ENCODE data around the gene MRPL34. TPM values are rescaled to one million over a fixed set of nuclear protein-coding genes. Genes with fewer than 3 reads are reported as not detected.
A peak's percentile ranks its signal among the peaks of the same experiment; 100 is the strongest.

Gene MRPL34
- total RNA-seq, 4 donors from 2014 or later: 91.1 to 97.2 (median 92.8) TPM

DNA sequence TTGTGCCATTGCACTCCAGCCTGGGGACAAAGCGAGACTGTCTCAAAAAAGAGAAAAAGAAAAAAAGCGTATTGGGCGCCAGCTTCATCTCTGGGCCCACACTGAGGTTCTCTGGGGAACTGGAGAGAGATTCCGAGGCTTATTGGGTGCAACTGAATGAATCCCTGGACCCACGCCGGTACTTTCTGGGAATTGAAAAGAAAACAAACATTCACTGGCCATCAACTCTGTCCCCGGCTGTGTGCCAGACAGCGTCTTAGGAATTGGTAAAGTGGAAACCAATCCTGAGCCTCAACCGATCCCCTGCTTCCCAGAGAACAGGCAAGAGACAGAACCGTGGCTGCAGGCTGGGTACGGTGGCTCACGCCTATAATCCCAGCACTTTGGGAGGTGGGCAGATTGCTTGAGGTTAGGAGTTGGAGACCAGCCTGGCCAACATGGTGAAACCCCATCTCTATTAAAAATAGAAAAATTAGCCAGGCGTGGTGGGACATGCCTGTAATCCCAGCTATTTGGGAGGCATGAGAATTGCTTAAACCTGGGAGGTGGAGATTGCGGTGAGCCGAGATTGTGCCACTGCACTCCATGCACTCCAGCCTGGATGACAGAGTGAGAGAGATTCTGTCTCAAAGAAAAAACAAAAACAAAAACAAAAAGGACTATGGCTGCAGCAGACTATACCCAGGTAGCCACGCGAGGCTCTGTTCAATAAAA, 20.4 kb downstream of the MRPL34 start:
- intact Hi-C loops (cut with DNase I): no loop called here
- Histone ChIP-seq H3K27ac (peak overlapping the region in 1 of 4 donors; percentile 36), H3K27me3 (peaks cover 0 to 28% (median 2%) of the 10 kb centered on the region in 4 donors), H3K36me3 (peaks cover 0 to 42% (median 5%) of the 10 kb centered on the region in 3 donors), H3K4me1 (peaks cover 27 to 75% (median 27%) of the 10 kb centered on the region in 3 donors), H3K9me3 (no peaks in the 10 kb centered on the region), H3K4me3 (no peak overlapping the region)
- DNase-seq: no peak
- 56 to 61% methylated on average over 13 of the region's 17 CpGs for WGBS, 2 donors
- TF ChIP-seq POLR2A (IDR thresholded peaks at IDR 0.05): no peak
- TF ChIP-seq CTCF (IDR thresholded peaks at IDR 0.05): no peak

DNA sequence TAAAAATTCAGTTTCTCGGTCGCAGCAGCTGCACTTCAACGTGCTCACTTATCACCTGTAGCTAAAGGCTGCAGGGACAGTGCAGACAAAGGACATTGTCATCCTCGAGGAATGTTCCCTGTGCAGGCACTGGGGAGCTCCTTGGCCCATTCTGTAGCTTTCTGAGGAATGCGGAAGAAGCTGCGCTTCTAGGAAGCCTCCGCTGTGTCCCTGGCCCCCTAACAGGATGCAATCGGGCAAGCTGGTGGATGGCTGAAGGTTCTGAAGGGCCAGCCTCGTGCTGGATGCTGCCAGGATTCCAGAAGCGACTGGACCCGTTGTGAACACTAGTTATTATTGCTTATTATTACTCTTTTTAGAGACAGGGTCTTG, 20.9 kb downstream of the MRPL34 start:
- H3K27me3 ChIP-seq: peaks cover 0 to 33% (median 2%) of the 10 kb centered on the region in 4 donors
- no peaks in the 10 kb centered on the region for H3K9me3 ChIP-seq
- peak overlapping the region in 1 of 4 donors; percentile 36 for H3K27ac ChIP-seq
- intact Hi-C loops (cut with DNase I): no loop called here
- H3K36me3 ChIP-seq: peaks cover 0 to 36% (median 5%) of the 10 kb centered on the region in 3 donors
- DNase-seq: no peak
- no peak overlapping the region for H3K4me3 ChIP-seq
- TF ChIP-seq CTCF (IDR thresholded peaks at IDR 0.05) (no peak), POLR2A (IDR thresholded peaks at IDR 0.05) (no peak)
- 77 to 81% methylated on average over 6 to 9 of the region's 11 CpGs for WGBS, 2 donors
- H3K4me1 ChIP-seq: peaks cover 27 to 75% (median 27%) of the 10 kb centered on the region in 3 donors

DNA sequence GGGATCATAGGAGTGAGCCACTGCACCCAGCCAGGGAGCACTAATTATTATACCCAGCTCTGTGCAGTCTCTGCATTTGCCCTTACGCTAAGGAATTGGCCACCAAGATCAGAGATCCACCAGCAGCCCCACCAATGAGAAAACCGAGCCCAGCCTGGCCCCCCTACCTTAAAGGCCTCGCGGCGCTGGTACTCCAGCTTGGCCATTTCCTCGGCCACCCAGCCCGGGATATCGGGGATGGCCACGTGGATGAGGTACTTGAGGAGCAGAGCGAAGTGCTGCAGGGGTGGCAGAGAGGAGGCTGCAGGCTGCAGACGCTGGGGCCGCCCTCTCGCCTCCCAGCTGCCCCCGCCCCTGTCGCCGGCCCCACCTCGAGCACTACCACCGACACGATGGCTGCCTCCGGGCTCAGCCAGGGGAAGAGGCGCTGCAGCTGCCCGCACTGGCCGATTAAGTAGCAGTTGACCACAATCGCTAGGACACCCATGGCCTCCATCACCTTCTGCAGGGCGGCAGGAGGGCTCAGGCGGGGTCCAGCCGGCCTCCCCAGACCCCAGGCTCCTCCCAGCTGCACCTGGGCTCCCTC, 21.5 kb downstream of the MRPL34 start:
- Histone ChIP-seq H3K27ac (peak overlapping the region in 1 of 4 donors; percentile 46), H3K4me3 (no peak overlapping the region), H3K36me3 (peaks cover 0 to 33% (median 0%) of the 10 kb centered on the region in 3 donors), H3K4me1 (peaks cover 27 to 75% (median 27%) of the 10 kb centered on the region in 3 donors), H3K9me3 (no peaks in the 10 kb centered on the region), H3K27me3 (peaks cover 0 to 35% (median 2%) of the 10 kb centered on the region in 4 donors)
- intact Hi-C loops (cut with DNase I): no loop called here
- TF ChIP-seq CTCF (IDR thresholded peaks at IDR 0.05) (no peak), POLR2A (IDR thresholded peaks at IDR 0.05) (no peak)
- DNase-seq: no peak
- 90 to 100% methylated on average over 3 to 9 of the region's 27 CpGs for WGBS, 2 donors

DNA sequence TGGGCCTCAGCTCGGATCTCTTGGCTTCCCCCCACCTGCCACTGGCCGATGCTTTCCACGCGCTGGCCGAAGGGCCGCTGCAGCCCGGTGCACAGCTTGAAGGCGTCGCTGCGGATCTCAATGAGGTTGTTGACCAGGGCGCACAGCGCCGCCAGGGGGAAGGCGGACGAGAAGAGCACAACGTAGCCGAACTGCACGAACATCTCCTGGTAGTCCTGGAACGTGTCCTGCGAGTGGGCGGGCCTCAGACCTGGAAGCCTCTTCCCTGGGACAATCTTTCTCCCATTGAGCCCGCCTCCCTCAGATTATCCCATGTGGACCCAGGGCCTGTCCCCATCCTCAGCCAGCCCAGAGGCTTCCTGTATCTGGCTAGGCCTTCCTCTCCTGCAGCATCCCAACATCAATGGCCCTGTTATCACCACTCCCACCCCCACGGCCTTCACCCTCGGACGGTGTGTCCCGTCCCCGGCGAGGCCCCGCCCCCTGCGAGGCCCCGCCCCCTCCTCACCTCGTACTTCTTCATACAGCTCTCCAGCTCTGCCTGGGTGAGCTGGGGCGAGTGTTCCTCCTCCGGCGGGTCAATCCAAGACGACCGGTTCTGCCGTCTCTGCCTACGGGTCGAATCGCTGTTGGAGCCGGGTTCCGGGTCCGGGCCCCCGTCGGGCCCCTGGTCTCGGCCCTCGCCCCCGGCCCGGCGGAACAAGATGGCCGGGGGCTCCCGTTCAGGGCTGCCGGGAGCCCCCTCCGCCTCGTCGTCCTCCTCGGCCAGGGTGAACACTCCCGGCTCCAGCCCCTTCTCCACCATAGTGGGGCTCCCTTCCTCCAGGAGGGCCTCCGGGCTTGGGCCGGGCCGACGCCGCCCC, 22.2 kb downstream of the MRPL34 start:
- WGBS, 2 donors: 20 to 29% methylated on average over 15 to 23 of the region's 64 CpGs
- H3K36me3 ChIP-seq: peaks cover 0 to 33% (median 0%) of the 10 kb centered on the region in 3 donors
- TF ChIP-seq CTCF (IDR thresholded peaks at IDR 0.05) (peak in 4 of 6 experiments; percentile 51 to 75 (median 53)), POLR2A (IDR thresholded peaks at IDR 0.05) (peak in 1 of 4 donors; percentile 35)
- peak overlapping the region; percentile 30 to 67 (median 46) for H3K4me3 ChIP-seq
- no peak for DNase-seq
- peak overlapping the region; percentile 46 to 72 (median 58) for H3K27ac ChIP-seq
- peaks cover 27 to 72% (median 27%) of the 10 kb centered on the region in 3 donors for H3K4me1 ChIP-seq
- peaks cover 0 to 38% (median 2%) of the 10 kb centered on the region in 4 donors for H3K27me3 ChIP-seq
- no peaks in the 10 kb centered on the region for H3K9me3 ChIP-seq
- intact Hi-C loops (cut with DNase I): no loop called here

All from esophagus squamous epithelium (tissue), 5 donors.